Left ventricle myocardium superior (tissue), 1 donor: ENCODE measurements around the gene GGPS1. TPM values are rescaled to one million over a fixed set of nuclear protein-coding genes. Genes with fewer than 3 reads are reported as not detected.
"Not testable (repeated sequence)": the region's sequence is repeated elsewhere in the genome, so short reads cannot be mapped to it uniquely, and the experiment has no call there.

Experiments
- ATAC-seq: fragments of 200-7000 bp; cut with Tn5 transposase; one replicate; pipeline ENCODE4 v1.9.1; 2020; ENCODE audit warnings: mild to moderate bottlenecking, moderate library complexity
- DNase-seq: peaks from one replicate; pipeline ENCODE4 v3.0.0-alpha.2; 2020
- intact Hi-C: fragments of 100-400 bp; cut with micrococcal nuclease; formaldehyde crosslinking; loops from one replicate; pipeline ENCODE4 v1.11.0; 2022
- total RNA-seq: library from RNA; stranded (reverse); fragmentation: NEBNext Ultra II Directional; extraction: Animal tissue kit (Norgen Biotek cat#: 25700); gene quantifications from one replicate; pipeline ENCODE4 v1.2.1, GENCODE V29; 2021
- donor health status: DM: no; HTN: yes; CAD: no; lungs with severe emphysema.

GGPS1 gene
- total RNA-seq, 1 donor from 2014 or later: 29.8 TPM

DNA sequence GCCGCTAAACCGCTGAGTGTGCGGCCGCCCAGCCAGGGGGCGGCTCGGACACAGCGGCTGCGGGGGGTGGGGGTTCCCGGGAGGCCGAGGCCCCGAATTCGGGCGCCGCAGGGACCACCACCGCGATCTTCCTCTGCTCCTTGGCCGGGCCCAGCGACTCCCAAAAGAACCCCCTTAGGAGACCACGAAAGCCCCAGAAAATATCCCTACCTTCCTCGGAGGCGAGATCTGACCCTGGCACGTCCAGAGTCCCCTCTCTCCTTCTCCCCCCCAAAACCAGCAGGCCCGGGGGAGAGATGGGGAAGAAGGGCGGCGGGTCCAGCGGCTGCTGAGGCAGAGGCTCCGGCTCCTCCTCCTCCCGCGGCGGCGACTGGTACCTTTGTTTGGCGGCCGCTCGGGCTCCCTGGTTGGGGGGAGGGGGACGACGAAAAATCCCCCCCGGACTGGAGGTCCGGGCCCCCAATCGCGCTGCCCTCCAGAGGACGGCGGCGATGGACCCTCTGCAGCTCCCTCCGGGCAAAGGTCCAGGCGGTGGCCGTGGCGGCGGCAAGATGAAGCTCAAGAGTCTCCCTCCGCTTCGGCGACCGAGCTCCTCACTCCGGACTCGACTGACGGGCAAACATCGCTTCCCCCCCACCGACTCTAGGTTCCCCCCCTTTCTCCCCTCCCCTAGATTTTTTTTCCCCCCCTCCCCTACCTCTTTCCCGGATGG lies 655 bp upstream of the GGPS1 start, which contains the start of gene ARID4B:
ARID4B (minus strand) TSS at position 621 of the 712 bp plus-strand sequence. CDS start 1,260 bp downstream, outside the sequence.
- DNase-seq (peak; percentile 85), ATAC-seq (peak; percentile 31)
- intact Hi-C loops: loop anchor here (5.0 kb wide), 1 partner anchor 40 kb away; the partner anchor contains the start of gene TBCE

DNA sequence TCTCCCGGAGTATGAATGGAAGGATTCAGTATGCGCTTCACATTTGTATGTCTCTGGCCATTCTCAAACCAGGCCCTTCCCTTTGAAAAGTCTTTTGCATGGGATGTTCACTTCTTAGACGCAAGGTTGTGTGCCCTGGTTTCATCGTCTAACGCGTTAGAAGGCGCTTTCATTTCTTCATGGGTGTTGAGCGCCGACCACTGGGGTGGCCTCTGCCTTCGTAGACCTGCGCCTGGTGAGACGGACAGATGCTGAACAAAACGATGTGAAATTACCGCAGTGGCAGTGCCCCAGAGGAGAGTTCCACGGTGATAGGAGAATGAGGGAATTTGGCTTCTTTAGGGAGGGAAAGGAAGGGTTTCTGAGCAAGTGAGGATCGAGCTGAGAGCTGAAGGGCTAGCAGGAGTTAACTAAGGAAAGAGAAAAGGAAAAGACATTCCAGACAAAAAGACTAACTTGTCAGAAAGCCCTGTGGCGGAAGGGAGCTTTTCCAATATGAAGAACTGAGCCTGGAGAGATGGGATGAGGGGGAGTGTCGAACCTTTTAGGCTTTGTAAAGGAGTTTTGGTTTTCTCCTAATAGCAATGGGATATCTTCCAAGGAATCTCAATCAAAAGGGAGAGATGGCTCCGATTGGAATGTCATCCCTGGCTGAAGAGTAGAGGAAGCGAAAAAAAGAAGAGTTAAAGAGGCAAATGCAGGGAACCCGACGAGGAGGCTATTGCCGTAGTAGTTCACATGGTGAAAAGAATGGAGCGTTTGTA lies 951 bp downstream of the GGPS1 start:
- DNase-seq (no peak), ATAC-seq (no peak)
- intact Hi-C loops: loop anchor here (5.0 kb wide), 1 partner anchor 38 kb away; the partner anchor contains the start of gene TBCE

DNA sequence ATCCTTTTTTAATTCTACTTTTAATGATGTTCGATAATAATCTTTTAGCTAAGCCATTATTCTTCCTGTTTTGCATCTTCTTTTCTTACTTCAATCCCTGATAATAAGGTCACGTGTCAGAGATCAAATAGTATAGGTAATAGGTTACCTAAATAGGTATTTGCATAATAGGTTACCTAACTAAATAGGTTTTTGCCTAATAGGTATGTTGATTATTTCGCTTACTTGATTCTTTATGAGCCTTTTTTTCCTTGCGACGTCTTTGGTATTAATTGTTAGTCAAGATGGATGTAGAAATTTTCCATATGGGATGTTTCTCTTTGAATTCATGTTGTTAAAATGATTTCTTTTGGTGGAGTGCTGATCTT lies 2.5 kb downstream of the GGPS1 start:
- DNase-seq: no peak
- intact Hi-C loops: loop anchor here (10.0 kb wide), 2 partner anchors 76 to 84 kb away; no protein-coding TSS in a partner anchor
- ATAC-seq: no peak

DNA sequence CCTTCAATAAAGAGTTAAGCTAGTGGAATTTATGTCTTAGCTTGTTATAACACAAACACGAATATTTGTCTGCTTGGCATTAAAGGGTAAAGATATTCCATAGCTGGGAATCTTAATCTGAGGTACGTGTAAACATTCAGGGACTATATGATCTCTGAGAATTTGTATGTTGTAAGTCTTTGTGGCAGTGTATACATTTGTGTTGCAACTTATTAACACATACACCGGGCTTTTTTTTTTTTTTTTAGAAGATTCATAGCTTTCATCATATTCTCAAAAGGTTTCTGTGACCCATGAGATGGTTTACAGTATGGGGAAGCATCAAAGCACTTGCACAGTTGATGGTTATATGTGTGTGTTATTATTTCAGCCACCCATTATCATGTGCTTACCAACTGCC lies 3.0 kb downstream of the GGPS1 start:
- intact Hi-C loops: loop anchor here (10.0 kb wide), 2 partner anchors 77 to 83 kb away; no protein-coding TSS in a partner anchor
- no peak for ATAC-seq
- DNase-seq: no peak

DNA sequence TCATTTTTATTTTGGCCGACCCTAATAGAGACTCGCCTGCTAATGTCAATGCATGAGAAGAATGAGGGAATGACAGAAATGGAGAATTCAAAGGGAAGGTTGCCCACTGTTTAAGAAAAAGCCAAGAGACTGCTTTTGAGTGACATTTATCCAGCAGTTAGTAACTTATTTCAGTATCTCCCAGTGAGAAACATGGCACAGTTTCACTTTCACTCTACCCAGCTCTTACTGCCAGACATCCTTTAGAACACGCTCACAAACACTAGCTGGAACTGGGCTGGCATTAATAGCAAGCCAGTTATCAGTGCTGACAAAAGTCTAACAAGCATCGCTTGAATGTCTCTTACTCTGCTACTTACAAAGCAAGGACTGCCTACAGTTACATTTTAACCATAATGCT lies 8.5 kb downstream of the GGPS1 start:
- no peak for DNase-seq
- peak; percentile 96 for ATAC-seq
- intact Hi-C loops: loop anchor here (10.0 kb wide), 2 partner anchors 78 to 82 kb away; no protein-coding TSS in a partner anchor

- intact Hi-C loops: loop anchor here (10.0 kb wide), 2 partner anchors 75 to 85 kb away; no protein-coding TSS in a partner anchor
- DNase-seq (no peak), ATAC-seq (no peak)
These were observed 11.4 kb downstream of the GGPS1 start for GRCh38 chr1:235339746-235340145.

GRCh38 chr1:235341334-235341733 lies 13.0 kb downstream of the GGPS1 start:
- DNase-seq (no peak), ATAC-seq (peak; percentile 49)
- intact Hi-C loops: no loop called here

DNA sequence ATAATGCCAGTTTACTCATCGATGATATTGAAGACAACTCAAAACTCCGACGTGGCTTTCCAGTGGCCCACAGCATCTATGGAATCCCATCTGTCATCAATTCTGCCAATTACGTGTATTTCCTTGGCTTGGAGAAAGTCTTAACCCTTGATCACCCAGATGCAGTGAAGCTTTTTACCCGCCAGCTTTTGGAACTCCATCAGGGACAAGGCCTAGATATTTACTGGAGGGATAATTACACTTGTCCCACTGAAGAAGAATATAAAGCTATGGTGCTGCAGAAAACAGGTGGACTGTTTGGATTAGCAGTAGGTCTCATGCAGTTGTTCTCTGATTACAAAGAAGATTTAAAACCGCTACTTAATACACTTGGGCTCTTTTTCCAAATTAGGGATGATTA lies 13.7 kb downstream of the GGPS1 start:
- intact Hi-C loops: no loop called here
- DNase-seq: no peak
- ATAC-seq: no peak

GRCh38 chr1:235342471-235342870 lies 14.1 kb downstream of the GGPS1 start:
- no peak for DNase-seq
- ATAC-seq: no peak
- intact Hi-C loops: no loop called here

DNA sequence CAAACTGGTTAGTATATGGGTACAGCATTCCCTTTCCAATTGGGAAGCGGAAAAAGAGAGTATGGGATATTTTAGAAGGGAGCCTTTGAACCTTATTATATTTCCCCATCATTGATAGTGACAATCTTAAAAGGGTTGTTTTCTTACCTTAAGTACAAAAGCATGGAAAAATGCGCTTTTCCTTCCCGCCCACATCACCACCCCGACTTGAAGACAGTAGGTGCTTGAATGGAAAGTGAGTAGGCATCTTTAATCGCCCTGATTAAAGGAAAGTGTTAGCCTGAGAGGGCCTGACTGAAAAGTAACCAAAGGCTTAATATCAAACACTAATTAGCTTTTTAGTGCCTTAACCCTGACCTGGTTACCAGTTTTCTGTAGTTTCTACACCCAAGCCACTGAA lies 15.4 kb downstream of the GGPS1 start:
- intact Hi-C loops: no loop called here
- ATAC-seq: no peak
- no peak for DNase-seq

DNA sequence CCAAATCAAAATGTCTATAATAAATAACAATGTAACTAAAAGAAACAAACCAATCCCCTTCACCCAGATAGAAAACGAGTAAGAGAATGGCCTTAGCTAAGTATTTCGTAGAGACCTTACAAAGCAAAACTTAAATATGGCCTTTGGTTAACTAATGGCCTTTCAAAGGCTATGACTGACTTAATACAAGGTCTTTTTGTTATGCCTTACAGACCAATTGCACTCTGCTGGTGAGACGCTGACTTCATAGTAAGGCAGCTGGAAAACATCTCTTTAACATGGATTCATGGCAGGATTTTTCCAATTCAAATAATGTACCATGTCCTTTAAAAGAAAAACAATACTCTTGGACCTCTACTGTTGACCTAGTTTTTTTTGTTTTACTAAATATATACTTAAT lies 23.1 kb downstream of the GGPS1 start:
- ATAC-seq (no peak), DNase-seq (no peak)
- intact Hi-C loops: no loop called here

DNA sequence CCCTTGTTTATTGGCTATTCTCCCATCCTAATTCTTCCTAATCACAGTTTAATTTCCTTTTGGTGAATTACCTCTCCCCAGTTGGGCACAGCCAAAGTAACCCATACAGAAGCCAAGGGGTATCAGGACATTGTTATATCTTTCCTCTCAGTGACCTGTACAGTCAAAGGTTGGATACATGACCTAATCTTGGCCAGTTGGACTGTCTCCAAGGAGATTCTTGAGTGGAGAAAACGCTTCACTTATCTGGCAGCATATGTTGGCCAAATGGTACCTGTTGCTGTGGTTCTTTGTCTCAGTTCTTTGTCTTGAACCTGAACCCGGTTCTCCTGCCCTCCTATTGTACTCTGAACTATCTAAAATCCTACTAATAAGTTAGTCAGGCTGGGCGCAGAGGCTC lies 23.5 kb downstream of the GGPS1 start:
- intact Hi-C loops: no loop called here
- peak; percentile 24 for ATAC-seq

GRCh38 chr1:235357485-235358373 lies 29.4 kb downstream of the GGPS1 start:
- DNase-seq (no peak), ATAC-seq (no peak)
- intact Hi-C loops: no loop called here

More for the DNA sequence above, 23.5 kb downstream of the GGPS1 start:
- no peak for DNase-seq

DNA sequence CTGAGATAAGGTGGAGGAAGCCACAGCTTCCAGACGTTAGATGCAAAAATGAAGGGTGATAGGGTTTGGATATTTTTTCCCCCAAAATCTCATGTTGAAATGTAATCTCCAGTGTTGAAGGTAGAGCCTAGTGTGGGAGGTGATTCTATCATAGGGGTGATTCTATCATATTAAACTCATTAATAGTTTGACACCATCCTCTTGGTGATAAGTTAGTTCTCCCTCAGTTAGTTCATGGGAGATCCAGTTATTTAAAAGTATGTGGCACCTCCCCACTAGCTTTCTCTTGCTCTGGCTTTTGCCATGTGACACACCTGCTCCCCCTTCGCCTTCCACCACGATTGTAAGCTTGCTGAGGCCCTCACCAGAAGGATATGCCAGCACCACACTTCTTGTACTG lies 30.5 kb downstream of the GGPS1 start:
- no peak for ATAC-seq
- intact Hi-C loops: no loop called here
- DNase-seq: no peak

- ATAC-seq, intact Hi-C loops, DNase-seq: not testable (repeated sequence)
These were observed 35.8 kb downstream of the GGPS1 start for GRCh38 chr1:235364189-235364588.

DNA sequence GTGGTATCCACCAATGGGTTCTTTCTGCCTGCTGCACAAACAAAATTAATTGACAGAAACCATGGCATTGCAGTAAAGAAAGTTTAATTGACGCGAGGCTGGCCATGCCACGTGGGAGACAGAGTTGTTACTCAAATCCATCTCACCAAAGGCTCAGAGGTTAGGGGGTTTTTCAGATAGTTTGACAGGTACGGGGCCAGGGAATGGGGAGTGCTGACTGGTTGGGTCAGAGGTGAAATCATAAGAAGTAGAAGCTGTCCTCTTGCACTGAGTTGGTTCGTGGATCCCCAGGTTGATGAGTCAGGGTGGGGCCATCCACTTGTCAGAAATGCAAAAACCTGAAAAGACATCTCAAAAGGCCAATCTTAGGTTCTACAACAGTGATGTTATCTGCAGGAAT lies 37.9 kb downstream of the GGPS1 start:
- no peak for ATAC-seq
- intact Hi-C loops: loop anchor here (5.0 kb wide), 1 partner anchor 39 kb away; the partner anchor contains the start of genes ARID4B and GGPS1
- DNase-seq: no peak

DNA sequence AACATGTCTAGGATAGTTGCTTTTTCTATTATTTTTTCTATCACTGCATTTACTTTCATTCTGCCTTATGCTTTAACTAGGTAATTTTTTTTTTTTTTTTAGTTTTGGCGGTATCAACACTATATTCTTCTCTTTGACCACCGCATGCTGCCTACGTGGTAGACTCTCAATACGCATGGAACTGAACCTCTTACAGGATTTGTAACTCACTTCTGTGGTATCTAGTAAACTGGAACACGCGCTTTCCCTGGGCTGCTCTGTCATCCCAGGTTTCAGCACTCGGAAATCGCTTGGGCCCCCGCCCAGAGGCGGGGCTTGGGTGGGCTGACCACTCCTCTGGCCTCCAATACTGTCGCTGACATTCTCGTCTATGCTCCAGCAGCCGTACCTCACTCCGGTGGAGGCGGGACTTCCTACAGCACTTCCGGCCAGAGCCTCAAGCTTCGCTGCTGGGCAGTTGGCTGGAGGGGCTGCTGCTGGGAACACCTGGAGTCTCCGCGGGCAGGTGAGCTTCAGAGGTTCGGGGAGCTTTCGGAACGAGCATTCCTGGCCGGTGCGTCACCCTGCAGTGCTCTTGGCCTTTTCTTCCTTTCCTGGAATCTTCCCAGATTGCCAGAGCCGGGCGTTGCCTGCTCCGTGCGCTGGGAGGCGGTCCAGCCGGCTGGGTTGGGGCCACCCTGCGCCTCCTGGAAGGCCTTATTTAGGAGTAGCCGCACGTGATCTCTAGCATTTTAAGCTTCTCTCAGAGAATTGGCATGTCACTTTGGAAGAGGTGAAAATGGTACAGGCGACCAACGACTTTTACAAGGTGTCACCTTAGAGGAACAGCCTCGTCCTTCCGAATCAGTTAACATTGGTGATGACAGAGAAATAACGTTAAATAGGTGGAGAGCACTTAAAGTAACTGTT lies 38.9 kb downstream of the GGPS1 start, which contains the start of gene TBCE:
TBCE (plus strand) TSS at position 428 of the 909 bp plus-strand sequence. CDS start 12,623 bp downstream, outside the sequence.
- peak; percentile 100 for ATAC-seq
- DNase-seq: peak; percentile 98
- intact Hi-C loops: loop anchor here (5.0 kb wide), 1 partner anchor 40 kb away; the partner anchor contains the start of genes ARID4B and GGPS1

DNA sequence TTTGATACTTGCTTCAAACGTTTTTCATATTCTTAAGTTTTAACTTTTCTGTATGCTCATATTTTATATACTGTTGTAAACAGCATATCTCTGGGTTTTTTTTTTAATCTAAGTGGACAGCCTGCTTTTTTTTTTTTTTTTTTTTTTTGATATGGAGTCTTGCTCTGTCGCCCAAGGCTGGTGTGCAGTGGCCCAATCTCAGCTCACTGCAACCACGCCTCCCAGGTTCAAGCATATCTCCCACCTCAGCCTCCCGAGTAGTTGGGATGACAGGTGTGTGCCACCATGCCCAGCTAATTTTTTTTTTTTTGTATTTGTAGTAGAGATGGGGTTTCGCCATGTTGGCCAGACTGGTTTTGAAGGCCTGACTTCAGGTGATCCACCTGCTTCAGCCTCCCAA lies 40.1 kb downstream of the GGPS1 start:
- ATAC-seq: no peak
- DNase-seq: no peak
- intact Hi-C loops: loop anchor here (5.0 kb wide), 1 partner anchor 41 kb away; the partner anchor contains the start of genes ARID4B and GGPS1
